OCI-LY7 (cell line): ENCODE measurements around the gene SBF2. TPM values are rescaled to one million over a fixed set of nuclear protein-coding genes. Genes with fewer than 3 reads are reported as not detected.

ENCODE experiments used
- BruUV-seq: library from RNA; stranded (reverse); fragments of 400-500 nt; replicated peaks from 2 replicates; lab custom pipeline; 2021; lab: Mats Ljungman, UMichigan
- CTCF ChIA-PET: fragments of 300-600 bp; sonication (Branson Sonifier 250); formaldehyde crosslinking; loops from one replicate; lab custom pipeline; 2022; ENCODE audit warnings: antibody characterized with exemption; ENCODE audit not compliant: unreplicated experiment; lab: Charles Lee
- POLR2A ChIA-PET: fragments of 300-600 bp; sonication (Branson Sonifier 250); formaldehyde crosslinking; loops from one replicate; lab custom pipeline; 2022; ENCODE audit warnings: antibody characterized with exemption; lab: Charles Lee
- DNase-seq: peaks from one replicate; pipeline ENCODE4 v3.0.0-alpha.2; 2015; ENCODE audit warnings: low spot score
- H2AFZ ChIP-seq: fragments of 200-600 bp; sonication (generic), shearing (Covaris generic); 2 replicates; pipeline ENCODE4 v1.6.1; 2014; ENCODE audit warnings: mild to moderate bottlenecking, antibody characterized with exemption, low read length, moderate library complexity
- H3K27ac ChIP-seq: fragments of 200-600 bp; sonication (generic); 2 replicates; pipeline ENCODE4 v1.5.1; 2014; ENCODE audit warnings: mixed run types, low read depth, mild to moderate bottlenecking, moderate library complexity, low read length, inconsistent platforms; ENCODE audit not compliant: poor library complexity, severe bottlenecking
- H3K36me3 ChIP-seq: fragments of 200-600 bp; sonication (generic); 2 replicates; pipeline ENCODE4 v1.6.1; 2014; ENCODE audit warnings: mild to moderate bottlenecking, antibody characterized with exemption, low read length, moderate library complexity, mixed read lengths; ENCODE audit not compliant: insufficient read depth
- H3K4me1 ChIP-seq: fragments of 200-600 bp; sonication (generic); 2 replicates; pipeline ENCODE4 v1.5.1; 2014; ENCODE audit warnings: mild to moderate bottlenecking, low read length; ENCODE audit not compliant: insufficient read depth, poor library complexity, severe bottlenecking
- H3K4me2 ChIP-seq: fragments of 200-600 bp; sonication (generic); 2 replicates; pipeline ENCODE4 v1.6.1; 2014; ENCODE audit warnings: mild to moderate bottlenecking, low read length
- H3K4me3 ChIP-seq: fragments of 200-600 bp; sonication (generic); 2 replicates; pipeline ENCODE4 v1.5.1; 2014; ENCODE audit warnings: mild to moderate bottlenecking, low read depth, low read length; ENCODE audit not compliant: poor library complexity, severe bottlenecking
- H3K79me2 ChIP-seq: fragments of 200-600 bp; sonication (generic); 2 replicates; pipeline ENCODE4 v1.6.1; 2016; ENCODE audit warnings: low read depth, mild to moderate bottlenecking, low read length, moderate library complexity, mixed read lengths; ENCODE audit not compliant: insufficient read depth
- H3K9me2 ChIP-seq: fragments of 200-600 bp; sonication (generic); 2 replicates; pipeline ENCODE4 v1.6.1; 2016; ENCODE audit warnings: mild to moderate bottlenecking, low read length, mixed read lengths; ENCODE audit not compliant: insufficient read depth
- H3K9me3 ChIP-seq: fragments of 200-600 bp; sonication (generic); 2 replicates; pipeline ENCODE4 v1.6.1; 2014; ENCODE audit warnings: mild to moderate bottlenecking, mixed run types, low read length, mixed read lengths
- H4K20me1 ChIP-seq: fragments of 200-600 bp; sonication (generic); 2 replicates; pipeline ENCODE4 v1.6.1; 2014; ENCODE audit warnings: mild to moderate bottlenecking, antibody characterized with exemption, low read length, moderate library complexity, mixed read lengths; ENCODE audit not compliant: insufficient read depth
- CTCF ChIP-seq: fragments of 200-600 bp; sonication (generic); conservative IDR thresholded peaks from 2 replicates; pipeline ENCODE4 v1.5.1; 2014; ENCODE audit warnings: mild to moderate bottlenecking, antibody characterized with exemption, low read length, moderate library complexity, mixed read lengths
- EZH2phosphoT487 ChIP-seq: fragments of 200-600 bp; sonication (generic); IDR thresholded peaks from 2 replicates; pipeline ENCODE4 v1.6.1; 2018; ENCODE audit warnings: low read depth, borderline replicate concordance, mild to moderate bottlenecking, mixed run types, antibody characterized with exemption, low read length, moderate library complexity, mixed read lengths
- intact Hi-C: fragments of 100-400 bp; cut with micrococcal nuclease; formaldehyde crosslinking; loops from one replicate; pipeline ENCODE4 v1.10.0; 2022; ENCODE audit not compliant: unreplicated experiment
- total RNA-seq, 2 experiments: library from RNA; depleted of rRNA in 1 of 2; stranded (reverse); fragments of >200 nt in 1 of 2; shearing (Covaris generic) in 1 of 2; gene quantifications; 2 replicates each; pipeline ENCODE4 v1.2.3, GENCODE V29; 2014 to 2022

SBF2 gene
- total RNA-seq, 2 experiments from 2014 or later: 12.9 to 14.3 TPM

- Histone ChIP-seq H3K4me1 (peaks cover 62% of the 10 kb centered on the region), H3K9me3 (no peaks in the 10 kb centered on the region), H4K20me1 (no peaks in the 10 kb centered on the region), H3K4me2 (peak overlapping the region; percentile 78), H3K27ac (no peak overlapping the region), H3K36me3 (no peaks in the 10 kb centered on the region), H2AFZ (peak overlapping the region; percentile 94; the same call in 1 of the 2 replicates), H3K4me3 (no peak overlapping the region), H3K79me2 (no peaks in the 10 kb centered on the region), H3K9me2 (no peaks in the 10 kb centered on the region)
- TF ChIP-seq CTCF: no peak
- no peak for TF ChIP-seq EZH2phosphoT487
- no TSS peak for BruUV-seq
- intact Hi-C loops: no loop called here
- CTCF ChIA-PET: interaction anchor here (0.6 kb wide), 1 partner anchor 887 kb away, joined by 3 read pairs; no protein-coding TSS in a partner anchor
- no peak for DNase-seq
- POLR2A ChIA-PET: interaction anchor here (0.6 to 0.9 kb wide), 3 partner anchors 22 to 548 kb away, joined by 3 to 4 read pairs (median 3); no protein-coding TSS in a partner anchor
Observed at GRCh38 chr11:9760193-9760575, 533.8 kb downstream of the SBF2 start.

GRCh38 chr11:9759519-9760192 is 534.4 kb downstream of the SBF2 start:
- no peaks in the 10 kb centered on the region for H3K9me2 ChIP-seq
- BruUV-seq: no TSS peak
- H3K79me2 ChIP-seq: no peaks in the 10 kb centered on the region
- H3K36me3 ChIP-seq: no peaks in the 10 kb centered on the region
- peak; percentile 78 for DNase-seq
- POLR2A ChIA-PET: interaction anchor here (0.6 to 1.7 kb wide), 8 partner anchors 23 to 213 kb away, joined by 3 to 7 read pairs (median 3); no protein-coding TSS in a partner anchor
- peak overlapping the region; percentile 51 for H3K27ac ChIP-seq
- H3K4me3 ChIP-seq: peak overlapping the region; percentile 77
- CTCF ChIA-PET: interaction anchor here (0.6 to 1.0 kb wide), 2 partner anchors 103 to 545 kb away, joined by 3 to 5 read pairs; no protein-coding TSS in a partner anchor
- H3K4me1 ChIP-seq: peaks cover 64% of the 10 kb centered on the region
- intact Hi-C loops: loop anchor here (1.0 to 10.0 kb wide), 6 partner anchors 103 to 845 kb away; partner anchors contain the start of genes AKIP1 and AMPD3
- peak overlapping the region; percentile 94; the same call in 1 of the 2 replicates for H2AFZ ChIP-seq
- peak overlapping the region; percentile 78 for H3K4me2 ChIP-seq
- no peaks in the 10 kb centered on the region for H4K20me1 ChIP-seq
- no peaks in the 10 kb centered on the region for H3K9me3 ChIP-seq
- TF ChIP-seq CTCF: no peak
- TF ChIP-seq EZH2phosphoT487: no peak
